ENCODE measurements around the gene METTL24.
A peak's percentile ranks its signal among the peaks of the same experiment; 100 is the strongest.

METTL24 gene

DNA sequence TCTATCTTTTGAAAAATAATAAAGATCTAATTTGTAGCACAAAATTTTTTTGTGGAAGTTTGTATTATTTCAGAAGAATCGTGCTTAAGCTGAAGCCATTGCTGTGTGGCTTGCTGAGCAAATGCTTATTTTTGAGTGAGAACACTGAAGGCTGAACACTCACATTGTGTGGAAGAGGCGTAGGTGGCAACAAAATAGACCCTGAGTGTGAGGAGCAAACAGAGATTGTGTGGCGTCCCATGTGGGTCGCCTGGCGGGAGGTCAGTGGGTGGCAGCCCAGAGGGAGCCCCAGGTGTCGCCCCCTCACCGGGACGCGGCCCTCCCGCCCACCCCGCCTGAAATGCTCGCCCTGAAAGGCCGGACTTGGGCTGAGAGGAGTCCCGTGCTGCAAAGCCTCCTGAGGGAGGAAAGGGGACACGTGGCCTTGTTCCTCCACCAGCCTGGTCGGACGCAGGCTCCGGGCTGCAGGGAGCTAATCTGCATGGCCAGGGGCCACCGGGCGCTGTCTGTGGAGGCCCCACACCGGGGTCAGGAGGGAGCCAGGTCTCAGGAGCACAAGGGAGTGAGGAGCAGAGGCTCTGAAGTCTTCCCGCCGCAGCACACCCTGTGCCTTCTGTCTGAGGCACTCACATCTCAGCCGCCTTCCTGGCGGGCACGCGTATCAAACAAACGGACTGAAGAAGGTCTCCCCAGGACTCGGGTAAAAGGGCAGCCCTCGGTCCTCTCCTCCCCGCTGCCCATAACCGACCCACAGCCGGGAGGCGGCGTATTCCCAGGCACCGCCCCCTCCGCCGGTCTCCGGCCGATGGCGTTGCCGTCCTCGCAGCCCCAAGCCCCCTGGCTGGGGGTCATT is 41.3 kb upstream of the METTL24 start:
- TF ChIP-seq, protein P1, sequence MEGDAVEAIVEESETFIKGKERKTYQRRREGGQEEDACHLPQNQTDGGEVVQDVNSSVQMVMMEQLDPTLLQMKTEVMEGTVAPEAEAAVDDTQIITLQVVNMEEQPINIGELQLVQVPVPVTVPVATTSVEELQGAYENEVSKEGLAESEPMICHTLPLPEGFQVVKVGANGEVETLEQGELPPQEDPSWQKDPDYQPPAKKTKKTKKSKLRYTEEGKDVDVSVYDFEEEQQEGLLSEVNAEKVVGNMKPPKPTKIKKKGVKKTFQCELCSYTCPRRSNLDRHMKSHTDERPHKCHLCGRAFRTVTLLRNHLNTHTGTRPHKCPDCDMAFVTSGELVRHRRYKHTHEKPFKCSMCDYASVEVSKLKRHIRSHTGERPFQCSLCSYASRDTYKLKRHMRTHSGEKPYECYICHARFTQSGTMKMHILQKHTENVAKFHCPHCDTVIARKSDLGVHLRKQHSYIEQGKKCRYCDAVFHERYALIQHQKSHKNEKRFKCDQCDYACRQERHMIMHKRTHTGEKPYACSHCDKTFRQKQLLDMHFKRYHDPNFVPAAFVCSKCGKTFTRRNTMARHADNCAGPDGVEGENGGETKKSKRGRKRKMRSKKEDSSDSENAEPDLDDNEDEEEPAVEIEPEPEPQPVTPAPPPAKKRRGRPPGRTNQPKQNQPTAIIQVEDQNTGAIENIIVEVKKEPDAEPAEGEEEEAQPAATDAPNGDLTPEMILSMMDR (IDR thresholded peaks at IDR 0.05) = no peak
- H3K4me1 ChIP-seq = no peaks in the 10 kb centered on the region
- H3K9me3 ChIP-seq (ENCODE audit: control insufficient read depth, low read length) = no peaks in the 10 kb centered on the region
- H3K4me2 ChIP-seq (ENCODE audit: low read length) = peak overlapping the region; percentile 49
- no peak overlapping the region for H3K9ac ChIP-seq
- H3K27me3 ChIP-seq (ENCODE audit: control insufficient read depth, insufficient read depth, low read length) = no peaks in the 10 kb centered on the region
- no peak overlapping the region for H3K4me3 ChIP-seq (ENCODE audit: low read depth, low read length)
- peak overlapping the region; percentile 94 for H2AFZ ChIP-seq
- H3K27ac ChIP-seq = no peak overlapping the region
- no peaks in the 10 kb centered on the region for H3K36me3 ChIP-seq (ENCODE audit: control insufficient read depth, insufficient read depth, low read length)
- H3K79me2 ChIP-seq = no peaks in the 10 kb centered on the region

- Histone ChIP-seq H3K4me3 (ENCODE audit: low read depth, low read length) (no peak overlapping the region), H3K79me2 (no peaks in the 10 kb centered on the region), H3K9me3 (ENCODE audit: control insufficient read depth, low read length) (no peaks in the 10 kb centered on the region), H3K36me3 (ENCODE audit: control insufficient read depth, insufficient read depth, low read length) (no peaks in the 10 kb centered on the region), H3K27ac (no peak overlapping the region), H3K9ac (no peak overlapping the region), H3K27me3 (ENCODE audit: control insufficient read depth, insufficient read depth, low read length) (no peaks in the 10 kb centered on the region), H2AFZ (peak overlapping the region; percentile 53), H3K4me2 (ENCODE audit: low read length) (no peak overlapping the region), H3K4me1 (no peaks in the 10 kb centered on the region)
- TF ChIP-seq, protein P1 (IDR thresholded peaks at IDR 0.05) = no peak
Measured at GRCh38 chr6:110398778-110399177, 40.6 kb upstream of the METTL24 start.

- Histone ChIP-seq H3K36me3 (ENCODE audit: control insufficient read depth, insufficient read depth, low read length) (no peaks in the 10 kb centered on the region), H3K27ac (no peak overlapping the region), H3K4me1 (no peaks in the 10 kb centered on the region), H3K27me3 (ENCODE audit: control insufficient read depth, insufficient read depth, low read length) (no peaks in the 10 kb centered on the region), H2AFZ (no peak overlapping the region), H3K79me2 (no peaks in the 10 kb centered on the region), H3K9me3 (ENCODE audit: control insufficient read depth, low read length) (no peaks in the 10 kb centered on the region), H3K4me3 (ENCODE audit: low read depth, low read length) (no peak overlapping the region), H3K4me2 (ENCODE audit: low read length) (no peak overlapping the region), H3K9ac (no peak overlapping the region)
- TF ChIP-seq, protein P1 (IDR thresholded peaks at IDR 0.05) = no peak
Measured at GRCh38 chr6:110395221-110395620, 37.1 kb upstream of the METTL24 start.

DNA sequence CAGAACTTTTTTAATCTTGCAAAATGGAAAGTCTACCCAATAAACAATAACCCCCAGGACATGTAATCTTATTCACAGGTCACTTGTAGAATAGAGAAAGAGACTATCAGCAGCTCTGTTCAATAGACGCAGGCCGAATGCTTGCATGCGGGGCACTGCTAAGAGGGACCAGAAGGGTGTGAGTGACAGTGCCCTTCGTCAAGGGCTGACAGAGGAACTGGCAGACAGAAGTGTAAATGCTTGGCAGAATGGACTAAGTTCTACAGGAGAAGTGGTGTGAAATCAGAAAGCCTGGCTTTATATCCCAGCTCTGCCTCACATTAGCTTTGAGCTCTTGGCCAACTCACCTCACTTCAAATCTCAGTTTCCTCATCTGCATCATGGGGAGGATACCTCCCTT is 36.3 kb upstream of the METTL24 start:
- no peaks in the 10 kb centered on the region for H3K36me3 ChIP-seq (ENCODE audit: control insufficient read depth, insufficient read depth, low read length)
- TF ChIP-seq, protein P1 (IDR thresholded peaks at IDR 0.05) = no peak

GRCh38 chr6:110392727-110393126 is 34.6 kb upstream of the METTL24 start:
- Histone ChIP-seq H3K9ac (no peak overlapping the region), H3K9me3 (ENCODE audit: control insufficient read depth, low read length) (no peaks in the 10 kb centered on the region), H3K79me2 (no peaks in the 10 kb centered on the region), H3K36me3 (ENCODE audit: control insufficient read depth, insufficient read depth, low read length) (no peaks in the 10 kb centered on the region), H2AFZ (no peak overlapping the region), H3K4me2 (ENCODE audit: low read length) (no peak overlapping the region), H3K4me3 (ENCODE audit: low read depth, low read length) (no peak overlapping the region), H3K4me1 (no peaks in the 10 kb centered on the region), H3K27me3 (ENCODE audit: control insufficient read depth, insufficient read depth, low read length) (no peaks in the 10 kb centered on the region), H3K27ac (no peak overlapping the region)
- TF ChIP-seq, protein P1 (IDR thresholded peaks at IDR 0.05) = no peak

More for the DNA sequence above, 36.3 kb upstream of the METTL24 start:
- H3K4me2 ChIP-seq (ENCODE audit: low read length) = no peak overlapping the region
- no peaks in the 10 kb centered on the region for H3K79me2 ChIP-seq
- no peaks in the 10 kb centered on the region for H3K4me1 ChIP-seq
- H3K4me3 ChIP-seq (ENCODE audit: low read depth, low read length) = no peak overlapping the region
- H2AFZ ChIP-seq = no peak overlapping the region
- no peaks in the 10 kb centered on the region for H3K27me3 ChIP-seq (ENCODE audit: control insufficient read depth, insufficient read depth, low read length)
- H3K27ac ChIP-seq = no peak overlapping the region
- H3K9ac ChIP-seq = no peak overlapping the region
- H3K9me3 ChIP-seq (ENCODE audit: control insufficient read depth, low read length) = no peaks in the 10 kb centered on the region

Data from parathyroid adenoma (tissue), 2 donors.